ENCODE measurements around the gene TET3. TPM values are rescaled to one million over a fixed set of nuclear protein-coding genes. Genes with fewer than 3 reads are reported as not detected.

Gene TET3
- total RNA-seq, 3 donors from 2014 or later (not counting 1 experiment from before 2014, with no cell fraction given): 40.0 to 47.9 (median 45.3) TPM

- DNase-seq (peak; percentile 39 to 59), ATAC-seq (peak; percentile 86 to 95 (median 90))
- H3K4me3 ChIP-seq (ENCODE audit: low read length): no peak overlapping the region
Measured at GRCh38 chr2:74025971-74026612, 41.4 kb downstream of the TET3 start.

GRCh38 chr2:74026687-74027241, 42.1 kb downstream of the TET3 start:
- no peaks in the 10 kb centered on the region for H3K9me3 ChIP-seq (ENCODE audit: control insufficient read depth, insufficient read depth, low read length)
- DNase-seq: peak in 1 of 2 donors; percentile 35
- Mint-ChIP-seq H3K36me3 (no peaks in the 10 kb centered on the region), H3K4me3 (peak overlapping the region; percentile 83), H3K9me3 (no peaks in the 10 kb centered on the region), H3K4me1 (peaks cover 51 to 64% of the 10 kb centered on the region in 2 donors), H3K27me3 (ENCODE audit: low read depth in 2 of 2) (no peaks in the 10 kb centered on the region), H3K27ac (peak overlapping the region; percentile 93 to 95)
- intact Hi-C loops (cut with micrococcal nuclease): loop anchor here (1.0 kb wide), 2 partner anchors 8 to 9 kb away; no protein-coding TSS in a partner anchor
- H3K4me1 ChIP-seq (ENCODE audit: control insufficient read depth, insufficient read depth, low read length): peaks cover 48% of the 10 kb centered on the region
- no peak overlapping the region for H3K4me3 ChIP-seq (ENCODE audit: low read length)
- peak in 2 of 3 donors; percentile 4 to 5 for ATAC-seq
- peak overlapping the region; percentile 66 for H3K27ac ChIP-seq (ENCODE audit: low read length)
- H3K36me3 ChIP-seq (ENCODE audit: control insufficient read depth, insufficient read depth, low read length): no peaks in the 10 kb centered on the region
- WGBS (ENCODE audit: insufficient coverage): 34% methylated on average over 5 of the region's 6 CpGs
- TF ChIP-seq, protein P1, sequence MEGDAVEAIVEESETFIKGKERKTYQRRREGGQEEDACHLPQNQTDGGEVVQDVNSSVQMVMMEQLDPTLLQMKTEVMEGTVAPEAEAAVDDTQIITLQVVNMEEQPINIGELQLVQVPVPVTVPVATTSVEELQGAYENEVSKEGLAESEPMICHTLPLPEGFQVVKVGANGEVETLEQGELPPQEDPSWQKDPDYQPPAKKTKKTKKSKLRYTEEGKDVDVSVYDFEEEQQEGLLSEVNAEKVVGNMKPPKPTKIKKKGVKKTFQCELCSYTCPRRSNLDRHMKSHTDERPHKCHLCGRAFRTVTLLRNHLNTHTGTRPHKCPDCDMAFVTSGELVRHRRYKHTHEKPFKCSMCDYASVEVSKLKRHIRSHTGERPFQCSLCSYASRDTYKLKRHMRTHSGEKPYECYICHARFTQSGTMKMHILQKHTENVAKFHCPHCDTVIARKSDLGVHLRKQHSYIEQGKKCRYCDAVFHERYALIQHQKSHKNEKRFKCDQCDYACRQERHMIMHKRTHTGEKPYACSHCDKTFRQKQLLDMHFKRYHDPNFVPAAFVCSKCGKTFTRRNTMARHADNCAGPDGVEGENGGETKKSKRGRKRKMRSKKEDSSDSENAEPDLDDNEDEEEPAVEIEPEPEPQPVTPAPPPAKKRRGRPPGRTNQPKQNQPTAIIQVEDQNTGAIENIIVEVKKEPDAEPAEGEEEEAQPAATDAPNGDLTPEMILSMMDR (IDR thresholded peaks at IDR 0.05): no peak
- no peaks in the 10 kb centered on the region for H3K27me3 ChIP-seq (ENCODE audit: control insufficient read depth, insufficient read depth, low read length)

More at GRCh38 chr2:74025971-74026612, 41.4 kb downstream of the TET3 start:
- Histone ChIP-seq H3K4me1 (ENCODE audit: control insufficient read depth, insufficient read depth, low read length) (peaks cover 48% of the 10 kb centered on the region), H3K27ac (ENCODE audit: low read length) (peak overlapping the region; percentile 66), H3K36me3 (ENCODE audit: control insufficient read depth, insufficient read depth, low read length) (no peaks in the 10 kb centered on the region), H3K27me3 (ENCODE audit: control insufficient read depth, insufficient read depth, low read length) (no peaks in the 10 kb centered on the region), H3K9me3 (ENCODE audit: control insufficient read depth, insufficient read depth, low read length) (no peaks in the 10 kb centered on the region)
- peak overlapping the region; percentile 83 for H3K4me3 Mint-ChIP-seq
- H3K27ac Mint-ChIP-seq: peak overlapping the region; percentile 93 to 95
- intact Hi-C loops (cut with micrococcal nuclease): loop anchor here (1.0 kb wide), 2 partner anchors 8 to 9 kb away; no protein-coding TSS in a partner anchor
- peaks cover 49 to 64% of the 10 kb centered on the region in 2 donors for H3K4me1 Mint-ChIP-seq
- WGBS (ENCODE audit: insufficient coverage): 16% methylated on average over 4 of the region's 6 CpGs
- no peaks in the 10 kb centered on the region for H3K27me3 Mint-ChIP-seq (ENCODE audit: low read depth in 2 of 2)
- H3K36me3 Mint-ChIP-seq: no peaks in the 10 kb centered on the region
- no peaks in the 10 kb centered on the region for H3K9me3 Mint-ChIP-seq
- TF ChIP-seq, protein P1 (IDR thresholded peaks at IDR 0.05): no peak

GRCh38 chr2:74027496-74027895, 42.8 kb downstream of the TET3 start:
- Histone ChIP-seq H3K27ac (ENCODE audit: low read length) (no peak overlapping the region), H3K4me1 (ENCODE audit: control insufficient read depth, insufficient read depth, low read length) (peaks cover 56% of the 10 kb centered on the region), H3K9me3 (ENCODE audit: control insufficient read depth, insufficient read depth, low read length) (no peaks in the 10 kb centered on the region), H3K36me3 (ENCODE audit: control insufficient read depth, insufficient read depth, low read length) (no peaks in the 10 kb centered on the region), H3K27me3 (ENCODE audit: control insufficient read depth, insufficient read depth, low read length) (no peaks in the 10 kb centered on the region), H3K4me3 (ENCODE audit: low read length) (no peak overlapping the region)
- Mint-ChIP-seq H3K27ac (peak overlapping the region; percentile 93 to 95), H3K36me3 (no peaks in the 10 kb centered on the region), H3K4me1 (peaks cover 52 to 66% of the 10 kb centered on the region in 2 donors), H3K4me3 (peak overlapping the region; percentile 45), H3K27me3 (ENCODE audit: low read depth in 2 of 2) (no peaks in the 10 kb centered on the region), H3K9me3 (no peaks in the 10 kb centered on the region)
- intact Hi-C loops (cut with micrococcal nuclease): no loop called here
- WGBS (ENCODE audit: insufficient coverage): no CpG with 5 or more reads among the region's 1 CpG
- TF ChIP-seq, protein P1 (IDR thresholded peaks at IDR 0.05): no peak
- no peak for DNase-seq
- no peak for ATAC-seq

All from natural killer cell (primary cell).